ENCODE measurements around the gene RPS21. TPM values are rescaled to one million over a fixed set of nuclear protein-coding genes. Genes with fewer than 3 reads are reported as not detected.
A peak's percentile ranks its signal among the peaks of the same experiment; 100 is the strongest.

RPS21 gene
- polyA plus RNA-seq, 1 of the 3 experiments (the other 2 are of a cell fraction), result 16,625 TPM

DNA sequence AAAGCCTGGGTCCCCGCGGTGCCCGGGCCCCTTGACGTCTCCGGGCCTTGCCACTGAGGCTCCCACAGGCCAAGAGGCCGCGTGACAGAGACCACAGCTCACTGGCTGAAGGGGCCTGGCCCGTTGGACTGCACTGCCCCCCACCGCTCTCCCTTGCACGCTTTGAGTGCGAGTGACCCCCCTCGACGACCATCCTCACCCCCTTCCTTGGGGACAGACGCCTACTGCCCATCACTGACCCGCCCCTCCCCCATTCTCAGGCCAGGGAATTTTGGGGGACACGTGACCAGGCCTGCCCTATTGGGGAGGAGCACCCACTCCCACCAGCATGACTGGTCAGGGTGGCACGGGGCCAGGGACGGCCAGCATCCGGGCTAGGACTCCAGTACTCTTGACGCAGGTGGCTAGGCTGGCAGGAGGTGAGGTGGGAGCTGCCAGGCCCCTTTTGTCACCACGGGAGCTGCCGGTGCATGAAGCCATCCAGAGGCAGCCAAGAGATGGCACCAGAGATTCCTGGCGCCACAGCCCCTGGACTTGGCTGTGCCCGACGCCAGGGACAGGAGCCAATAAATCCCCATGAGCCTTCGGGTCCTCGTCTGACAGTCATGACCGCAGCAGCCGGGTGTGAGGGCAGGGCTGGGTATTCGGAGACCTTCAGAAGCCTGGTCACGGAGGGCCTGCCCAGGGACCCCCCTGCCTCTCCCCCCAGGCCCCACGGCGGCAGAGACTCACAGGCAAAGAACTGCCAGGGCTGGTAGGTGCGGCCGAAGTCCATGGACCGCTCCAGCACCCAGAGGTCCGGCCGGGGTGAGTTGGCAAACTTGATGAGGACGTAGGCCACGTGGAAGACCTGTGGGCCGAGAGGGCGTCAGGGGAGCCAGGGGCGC is 34.3 kb upstream of the RPS21 start (continued):
- TF ChIP-seq REST (IDR thresholded peaks at IDR 0.05; ENCODE audit: low read depth, low read length), result no peak
- TF ChIP-seq TEAD4 (IDR thresholded peaks at IDR 0.05; ENCODE audit: borderline replicate concordance, insufficient read depth), result no peak
- TF ChIP-seq POLR2AphosphoS5 (IDR thresholded peaks at IDR 0.05; ENCODE audit: low read depth, low read length), result no peak
- no peak for TF ChIP-seq NRF1 (IDR thresholded peaks at IDR 0.05; ENCODE audit: low read depth, low read length)
- no peak for TF ChIP-seq TCF12 (IDR thresholded peaks at IDR 0.05)
- TF ChIP-seq, protein P1, sequence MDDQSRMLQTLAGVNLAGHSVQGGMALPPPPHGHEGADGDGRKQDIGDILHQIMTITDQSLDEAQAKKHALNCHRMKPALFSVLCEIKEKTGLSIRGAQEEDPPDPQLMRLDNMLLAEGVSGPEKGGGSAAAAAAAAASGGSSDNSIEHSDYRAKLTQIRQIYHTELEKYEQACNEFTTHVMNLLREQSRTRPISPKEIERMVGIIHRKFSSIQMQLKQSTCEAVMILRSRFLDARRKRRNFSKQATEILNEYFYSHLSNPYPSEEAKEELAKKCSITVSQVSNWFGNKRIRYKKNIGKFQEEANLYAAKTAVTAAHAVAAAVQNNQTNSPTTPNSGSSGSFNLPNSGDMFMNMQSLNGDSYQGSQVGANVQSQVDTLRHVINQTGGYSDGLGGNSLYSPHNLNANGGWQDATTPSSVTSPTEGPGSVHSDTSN (IDR thresholded peaks at IDR 0.05), result no peak
- no peak for TF ChIP-seq GABPA (IDR thresholded peaks at IDR 0.05; ENCODE audit: low read depth)
- TF ChIP-seq, protein P2, sequence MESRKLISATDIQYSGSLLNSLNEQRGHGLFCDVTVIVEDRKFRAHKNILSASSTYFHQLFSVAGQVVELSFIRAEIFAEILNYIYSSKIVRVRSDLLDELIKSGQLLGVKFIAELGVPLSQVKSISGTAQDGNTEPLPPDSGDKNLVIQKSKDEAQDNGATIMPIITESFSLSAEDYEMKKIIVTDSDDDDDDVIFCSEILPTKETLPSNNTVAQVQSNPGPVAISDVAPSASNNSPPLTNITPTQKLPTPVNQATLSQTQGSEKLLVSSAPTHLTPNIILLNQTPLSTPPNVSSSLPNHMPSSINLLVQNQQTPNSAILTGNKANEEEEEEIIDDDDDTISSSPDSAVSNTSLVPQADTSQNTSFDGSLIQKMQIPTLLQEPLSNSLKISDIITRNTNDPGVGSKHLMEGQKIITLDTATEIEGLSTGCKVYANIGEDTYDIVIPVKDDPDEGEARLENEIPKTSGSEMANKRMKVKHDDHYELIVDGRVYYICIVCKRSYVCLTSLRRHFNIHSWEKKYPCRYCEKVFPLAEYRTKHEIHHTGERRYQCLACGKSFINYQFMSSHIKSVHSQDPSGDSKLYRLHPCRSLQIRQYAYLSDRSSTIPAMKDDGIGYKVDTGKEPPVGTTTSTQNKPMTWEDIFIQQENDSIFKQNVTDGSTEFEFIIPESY (IDR thresholded peaks at IDR 0.05; ENCODE audit: borderline replicate concordance, low read depth), result no peak

- DNase-seq, result no peak
- peaks cover 11% of the 10 kb centered on the region; the same call in 1 of the 2 replicates for H3K79me2 ChIP-seq (ENCODE audit: insufficient read depth)
- no CpG with 5 or more reads among the region's 16 CpGs for WGBS (ENCODE audit: low lambda C conversion rate)
These were observed 33.4 kb upstream of the RPS21 start for GRCh38 chr20:62353289-62354030.

More at GRCh38 chr20:62353289-62354030, 33.4 kb upstream of the RPS21 start:
- Histone ChIP-seq H3F3A (replicated peaks; ENCODE audit: insufficient read depth) (peaks cover 3% of the 10 kb centered on the region), H3K9me3 (no peaks in the 10 kb centered on the region), H4K20me1 (ENCODE audit: insufficient read depth) (peaks cover 14% of the 10 kb centered on the region; the same call in 1 of the 2 replicates), H3K27me3 (ENCODE audit: insufficient read depth) (no peaks in the 10 kb centered on the region), H3K9me2 (no peaks in the 10 kb centered on the region), H3K4me2 (no peak overlapping the region), H3K36me3 (replicated peaks in 1 of 2; ENCODE audit: control insufficient read depth in 1 of 2, insufficient read depth in 2 of 2, low read length in 1 of 2) (peaks cover 4 to 13% of the 10 kb centered on the region in 2 experiments), H3K4me1 (ENCODE audit: control insufficient read depth in 1 of 2, insufficient read depth in 2 of 2, low read depth in 1 of 2, low read length in 1 of 2) (peaks cover 29 to 64% of the 10 kb centered on the region in 2 experiments; a peak in 3 of 4 replicates), H3K27ac (ENCODE audit: low read depth in 2 of 2, low read length in 1 of 2) (peak overlapping the region in 1 of 2 experiments; percentile 87; a peak in 2 of 4 replicates), H2AFZ (ENCODE audit: low read depth) (no peak overlapping the region), H3K9ac (no peak overlapping the region), H3K4me3 (ENCODE audit: low read depth in 2 of 2, low read length in 1 of 2) (no peak overlapping the region)
- CTCF ChIA-PET, result interaction anchor here (0.6 to 3.4 kb wide), 8 partner anchors 11 to 92 kb away, joined by 3 to 22 read pairs (median 4); partner anchors contain the start of gene LAMA5
- POLR2A ChIA-PET, result interaction anchor here (0.9 kb wide), 1 partner anchor 50 kb away, joined by 4 read pairs; no protein-coding TSS in a partner anchor
- TF ChIP-seq RCOR1 (IDR thresholded peaks at IDR 0.05; ENCODE audit: low read length), result no peak
